Activated CD8-positive, alpha-beta memory T cell treated with anti-CD3 and anti-CD28 coated beads for 36 hours (primary cell): ENCODE results near the gene RBM25. TPM values are rescaled to one million over a fixed set of nuclear protein-coding genes. Genes with fewer than 3 reads are reported as not detected.

ENCODE experiments used
- CTCF ChIA-PET: fragments of 350-600 bp; sonication (Branson Sonifier 250); formaldehyde crosslinking; loops from one replicate; lab custom pipeline; 2021; ENCODE audit warnings: antibody characterized with exemption; lab: Charles Lee
- POLR2A ChIA-PET: fragments of 350-600 bp; sonication (Branson Sonifier 250); formaldehyde crosslinking; loops from one replicate; lab custom pipeline; 2021; ENCODE audit warnings: antibody characterized with exemption; lab: Charles Lee
- total RNA-seq, 2 experiments: library from RNA; stranded (reverse); gene quantifications; one replicate each; pipeline ENCODE4 v1.2.3, GENCODE V29; 2021

RBM25 gene
- total RNA-seq, 2 experiments from 2014 or later: 95.0 to 97.7 TPM

DNA sequence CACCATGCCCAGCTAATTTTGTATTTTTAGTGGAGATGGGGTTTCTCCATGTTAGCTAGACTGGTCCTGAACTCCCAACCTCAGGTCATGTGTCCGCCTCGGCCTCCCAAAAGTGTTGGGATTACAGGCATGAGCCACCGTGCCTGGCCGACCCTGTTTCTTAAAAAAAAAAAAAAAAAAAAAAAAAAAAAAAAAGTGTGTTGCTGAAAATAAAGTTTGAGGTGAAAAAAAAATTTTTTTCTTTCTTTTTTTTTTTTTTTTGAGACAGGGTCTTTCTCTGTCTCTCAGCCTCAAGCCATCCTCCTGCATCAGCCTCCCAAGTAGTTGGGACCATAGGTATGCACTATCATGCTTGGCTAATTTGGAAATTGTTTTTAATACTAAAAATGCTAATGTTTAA lies 11.3 kb downstream of the RBM25 start:
- POLR2A ChIA-PET: no interaction called here

GRCh38 chr14:73091044-73091443 lies 32.7 kb downstream of the RBM25 start:
- ChIA-PET CTCF (no interaction called here), POLR2A (no interaction called here)

More for the DNA sequence above, 11.3 kb downstream of the RBM25 start:
- CTCF ChIA-PET: no interaction called here

- ChIA-PET POLR2A (no interaction called here), CTCF (no interaction called here)
These were observed 39.1 kb downstream of the RBM25 start for GRCh38 chr14:73097421-73097820.

- POLR2A ChIA-PET: no interaction called here
- CTCF ChIA-PET: interaction anchor here (1.2 kb wide), 1 partner anchor 24 kb away, joined by 3 read pairs; no protein-coding TSS in a partner anchor
These were observed 42.0 kb downstream of the RBM25 start for GRCh38 chr14:73100334-73100733.

GRCh38 chr14:73102806-73103497 lies 44.6 kb downstream of the RBM25 start:
- POLR2A ChIA-PET: no interaction called here
- CTCF ChIA-PET: no interaction called here

DNA sequence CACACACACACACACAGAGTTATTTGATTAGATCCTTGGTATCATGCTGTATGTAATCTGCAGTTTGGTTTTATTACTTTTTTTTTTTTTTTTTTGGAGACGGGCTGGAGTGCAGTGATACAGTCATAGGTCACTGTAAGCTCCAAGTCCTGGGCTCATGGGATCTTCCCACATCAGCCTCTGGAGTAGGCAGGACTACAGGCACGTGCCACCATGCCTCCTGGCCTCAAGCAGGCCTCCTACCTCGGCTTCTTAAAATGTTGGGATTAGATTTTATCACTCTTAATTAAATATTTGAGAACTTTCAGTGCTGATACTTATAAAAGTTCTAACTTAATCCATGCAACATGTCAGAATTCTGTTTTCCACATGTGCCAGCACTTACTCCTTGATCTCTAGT lies 46.7 kb downstream of the RBM25 start:
- CTCF ChIA-PET: no interaction called here
- POLR2A ChIA-PET: no interaction called here

DNA sequence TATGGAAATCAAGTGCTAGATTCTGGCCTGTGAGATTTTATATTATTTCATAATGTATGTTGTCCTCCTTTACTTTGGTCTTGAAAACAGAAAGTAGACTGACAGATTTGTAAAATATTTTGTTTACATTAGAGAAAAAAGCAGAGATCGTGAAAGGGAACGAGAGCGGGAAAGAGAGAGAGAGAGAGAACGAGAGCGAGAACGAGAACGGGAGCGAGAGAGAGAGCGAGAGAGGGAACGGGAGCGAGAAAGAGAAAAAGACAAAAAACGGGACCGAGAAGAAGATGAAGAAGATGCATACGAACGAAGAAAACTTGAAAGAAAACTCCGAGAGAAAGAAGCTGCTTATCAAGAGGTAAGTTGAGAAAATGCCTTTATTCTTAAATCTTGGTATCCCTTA lies 47.4 kb downstream of the RBM25 start:
- ChIA-PET CTCF (no interaction called here), POLR2A (no interaction called here)

GRCh38 chr14:73116079-73116665 lies 57.8 kb downstream of the RBM25 start:
- CTCF ChIA-PET: no interaction called here
- POLR2A ChIA-PET: no interaction called here

DNA sequence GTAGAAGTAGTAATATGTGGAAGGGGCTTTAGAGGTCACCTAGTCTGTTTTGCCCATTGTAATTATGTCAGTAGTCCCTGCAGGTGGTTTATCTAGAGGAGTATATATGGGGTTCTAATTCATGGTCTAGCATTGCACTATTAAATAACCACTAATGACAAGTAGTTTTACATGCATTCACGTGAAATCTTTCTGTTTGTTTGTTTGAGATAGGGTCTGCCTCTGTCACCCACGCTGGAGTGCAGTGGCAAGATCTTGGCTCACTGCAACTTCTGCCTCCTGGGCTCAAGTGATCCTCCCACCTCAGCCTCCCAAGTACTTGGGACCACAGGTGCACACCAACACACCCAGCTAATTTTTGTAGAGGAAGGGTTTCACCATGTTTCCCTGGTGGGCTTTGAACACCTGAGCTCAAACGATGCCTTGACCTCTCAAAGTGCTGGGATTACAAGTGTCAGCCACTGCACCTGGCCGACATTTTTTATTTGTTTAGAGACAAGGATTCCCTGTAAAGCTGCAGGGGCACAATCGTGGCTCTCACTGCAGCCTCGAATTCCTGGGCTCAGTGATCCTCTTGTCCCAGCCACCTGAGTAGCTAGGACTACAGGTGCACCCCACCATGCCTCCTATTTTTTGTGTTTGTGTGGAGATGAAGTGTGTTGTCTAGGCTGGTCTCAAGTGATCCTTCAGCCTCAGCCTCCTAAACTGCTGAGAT lies 66.0 kb downstream of the RBM25 start:
- POLR2A ChIA-PET: no interaction called here
- CTCF ChIA-PET: interaction anchor here (1.3 kb wide), 1 partner anchor 24 kb away, joined by 3 read pairs; no protein-coding TSS in a partner anchor

- POLR2A ChIA-PET: no interaction called here
- CTCF ChIA-PET: interaction anchor here (0.8 to 1.3 kb wide), 2 partner anchors 25 to 64 kb away, joined by 3 read pairs; no protein-coding TSS in a partner anchor
These were observed 66.8 kb downstream of the RBM25 start for GRCh38 chr14:73125169-73125588.

- ChIA-PET POLR2A (no interaction called here), CTCF (interaction anchor here (0.8 kb wide), 1 partner anchor 65 kb away, joined by 3 read pairs; no protein-coding TSS in a partner anchor)
These were observed 67.4 kb downstream of the RBM25 start for GRCh38 chr14:73125746-73126145.

DNA sequence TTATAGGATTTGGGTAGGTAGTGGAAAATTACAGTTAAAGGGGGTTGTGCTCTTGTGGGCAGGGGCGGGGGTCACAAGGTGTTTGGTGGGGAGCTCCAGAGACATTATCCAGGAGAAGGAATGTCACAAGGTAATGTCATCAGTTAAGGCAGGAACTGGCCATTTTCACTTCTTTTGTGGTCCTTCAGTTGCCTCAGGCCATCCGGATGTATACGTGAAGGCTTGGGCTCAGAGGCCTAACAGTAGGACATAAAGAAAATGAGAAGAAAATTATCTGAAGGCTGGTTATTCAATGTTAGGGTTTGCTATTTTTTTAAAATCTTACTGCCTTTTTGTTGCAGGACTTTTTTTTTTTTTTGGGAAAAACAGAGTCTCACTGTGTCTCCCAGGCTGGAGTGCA lies 75.5 kb downstream of the RBM25 start:
- ChIA-PET POLR2A (no interaction called here), CTCF (no interaction called here)

DNA sequence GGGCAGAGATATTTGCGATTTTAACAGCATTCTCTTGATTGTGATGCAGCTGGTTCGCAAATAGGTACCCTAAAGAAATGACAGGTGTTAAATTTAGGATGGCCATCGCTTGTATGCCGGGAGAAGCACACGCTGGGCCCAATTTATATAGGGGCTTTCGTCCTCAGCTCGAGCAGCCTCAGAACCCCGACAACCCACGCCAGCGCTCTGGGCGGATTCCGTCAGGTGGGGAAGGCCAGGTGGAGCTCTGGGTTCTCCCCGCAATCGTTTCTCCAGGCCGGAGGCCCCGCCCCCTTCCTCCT lies 77.7 kb downstream of the RBM25 start:
- ChIA-PET POLR2A (interaction anchor here (0.5 to 1.2 kb wide), 7 partner anchors 14 to 433 kb away, joined by 3 to 4 read pairs (median 3); partner anchors contain the start of genes ACOT2, RBM25 and ZFYVE1), CTCF (interaction anchor here (1.3 kb wide), 1 partner anchor 107 kb away, joined by 3 read pairs; no protein-coding TSS in a partner anchor)

DNA sequence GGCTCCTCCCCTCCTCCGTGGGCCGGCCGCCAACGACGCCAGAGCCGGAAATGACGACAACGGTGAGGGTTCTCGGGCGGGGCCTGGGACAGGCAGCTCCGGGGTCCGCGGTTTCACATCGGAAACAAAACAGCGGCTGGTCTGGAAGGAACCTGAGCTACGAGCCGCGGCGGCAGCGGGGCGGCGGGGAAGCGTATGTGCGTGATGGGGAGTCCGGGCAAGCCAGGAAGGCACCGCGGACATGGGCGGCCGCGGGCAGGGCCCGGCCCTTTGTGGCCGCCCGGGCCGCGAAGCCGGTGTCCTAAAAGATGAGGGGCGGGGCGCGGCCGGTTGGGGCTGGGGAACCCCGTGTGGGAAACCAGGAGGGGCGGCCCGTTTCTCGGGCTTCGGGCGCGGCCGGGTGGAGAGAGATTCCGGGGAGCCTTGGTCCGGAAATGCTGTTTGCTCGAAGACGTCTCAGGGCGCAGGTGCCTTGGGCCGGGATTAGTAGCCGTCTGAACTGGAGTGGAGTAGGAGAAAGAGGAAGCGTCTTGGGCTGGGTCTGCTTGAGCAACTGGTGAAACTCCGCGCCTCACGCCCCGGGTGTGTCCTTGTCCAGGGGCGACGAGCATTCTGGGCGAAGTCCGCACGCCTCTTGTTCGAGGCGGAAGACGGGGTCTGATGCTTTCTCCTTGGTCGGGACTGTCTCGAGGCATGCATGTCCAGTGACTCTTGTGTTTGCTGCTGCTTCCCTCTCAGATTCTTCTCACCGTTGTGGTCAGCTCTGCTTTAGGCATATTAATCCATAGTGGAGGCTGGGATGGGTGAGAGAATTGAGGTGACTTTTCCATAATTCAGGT lies 78.3 kb downstream of the RBM25 start, which contains the start of gene PSEN1:
Gene PSEN1, plus strand, starts transcription at position 121 of the 839 bp plus-strand sequence. CDS start 11,513 bp downstream, outside the sequence.
- ChIA-PET POLR2A (interaction anchor here (0.7 to 1.2 kb wide), 6 partner anchors 13 to 432 kb away, joined by 3 to 4 read pairs (median 3); partner anchors contain the start of genes ACOT2, RBM25 and ZFYVE1), CTCF (interaction anchor here (1.3 kb wide), 1 partner anchor 107 kb away, joined by 3 read pairs; no protein-coding TSS in a partner anchor)

DNA sequence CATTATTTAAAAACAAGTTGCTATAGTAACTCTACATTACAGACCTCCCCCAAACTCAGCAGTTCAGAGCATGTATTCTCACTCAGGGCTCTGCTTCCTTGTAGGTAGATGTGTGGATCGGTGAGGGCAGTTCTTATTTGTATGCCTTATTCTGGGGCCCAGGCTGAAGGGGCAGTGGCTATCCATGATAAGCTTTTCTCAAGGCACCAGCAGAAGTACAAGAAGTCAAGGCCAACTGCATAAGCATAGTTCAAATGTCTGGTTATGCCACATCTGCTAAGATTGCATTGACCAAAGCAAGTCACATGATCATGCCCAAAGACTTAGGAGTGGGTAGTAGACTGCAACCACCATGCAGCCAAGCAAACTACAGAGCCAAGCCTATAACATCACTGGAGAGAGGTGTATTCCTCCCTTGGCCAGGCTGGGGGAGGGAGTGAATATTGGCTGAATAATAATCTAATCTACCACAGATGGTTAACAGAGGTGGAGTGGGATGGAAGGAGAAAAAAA lies 82.5 kb downstream of the RBM25 start:
- POLR2A ChIA-PET: interaction anchor here (1.2 kb wide), 1 partner anchor 350 kb away, joined by 4 read pairs; the partner anchor contains the start of gene RIOX1
- CTCF ChIA-PET: interaction anchor here (0.6 kb wide), 1 partner anchor 492 kb away, joined by 3 read pairs; no protein-coding TSS in a partner anchor

GRCh38 chr14:73142216-73142615 lies 83.9 kb downstream of the RBM25 start:
- ChIA-PET POLR2A (interaction anchor here (1.2 kb wide), 1 partner anchor 349 kb away, joined by 4 read pairs; the partner anchor contains the start of gene RIOX1), CTCF (no interaction called here)

GRCh38 chr14:73143003-73143402 lies 84.7 kb downstream of the RBM25 start:
- ChIA-PET POLR2A (no interaction called here), CTCF (no interaction called here)

DNA sequence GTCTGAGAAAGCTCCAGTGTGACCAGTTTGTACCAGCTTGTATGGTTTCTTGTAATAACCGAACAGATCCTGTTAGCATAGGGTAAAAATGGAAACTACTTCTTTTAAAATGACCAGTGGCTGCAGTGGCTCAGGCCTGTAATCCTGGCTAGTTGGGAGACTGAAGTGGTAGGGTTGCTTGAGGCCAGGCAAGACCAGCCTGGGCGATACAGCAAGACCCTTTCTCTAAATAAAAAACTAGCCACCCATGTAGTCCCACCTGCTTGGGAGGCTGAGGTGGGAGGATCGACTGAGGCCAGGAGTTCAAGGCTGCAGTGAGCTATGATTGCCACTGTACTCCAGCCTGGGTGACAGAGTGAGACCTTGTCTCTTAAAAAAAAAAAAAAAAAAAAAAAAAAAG lies 85.3 kb downstream of the RBM25 start:
- ChIA-PET POLR2A (no interaction called here), CTCF (no interaction called here)

- ChIA-PET POLR2A (no interaction called here), CTCF (no interaction called here)
These were observed 87.0 kb downstream of the RBM25 start for GRCh38 chr14:73145371-73145770.
